ENCODE data around the gene OGFOD2.

DNA sequence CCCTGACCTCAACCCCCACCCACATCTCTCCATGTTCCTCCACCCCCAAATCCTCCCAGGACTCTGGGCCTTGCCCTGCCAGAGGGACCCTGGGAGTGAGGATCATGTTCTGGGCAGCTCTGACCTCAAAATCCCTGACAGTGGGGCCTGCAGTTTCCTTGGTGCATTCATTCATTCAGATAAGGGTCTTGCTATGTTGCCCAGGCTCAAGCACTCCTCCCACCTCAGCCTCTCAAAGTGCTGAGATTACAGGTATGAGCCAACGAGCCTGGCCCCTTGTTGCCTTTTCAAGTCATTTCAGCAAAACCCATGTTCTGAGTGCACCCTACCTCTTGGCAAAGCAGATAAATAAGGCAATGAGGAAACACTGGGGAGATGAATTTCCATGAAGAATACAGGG, 35.1 kb downstream of the OGFOD2 start:
- no peak for TF ChIP-seq TFAM (CRISPR knock-in tag; conservative IDR thresholded peaks at IDR 0.05)
- no peak for TF ChIP-seq POLR2A (conservative IDR thresholded peaks at IDR 0.05)
- TF ChIP-seq SP1 (CRISPR knock-in tag; IDR thresholded peaks at IDR 0.05), result no peak
- no peak for TF ChIP-seq ZNF239 (CRISPR knock-in tag; IDR thresholded peaks at IDR 0.05)
- TF ChIP-seq, protein P1, sequence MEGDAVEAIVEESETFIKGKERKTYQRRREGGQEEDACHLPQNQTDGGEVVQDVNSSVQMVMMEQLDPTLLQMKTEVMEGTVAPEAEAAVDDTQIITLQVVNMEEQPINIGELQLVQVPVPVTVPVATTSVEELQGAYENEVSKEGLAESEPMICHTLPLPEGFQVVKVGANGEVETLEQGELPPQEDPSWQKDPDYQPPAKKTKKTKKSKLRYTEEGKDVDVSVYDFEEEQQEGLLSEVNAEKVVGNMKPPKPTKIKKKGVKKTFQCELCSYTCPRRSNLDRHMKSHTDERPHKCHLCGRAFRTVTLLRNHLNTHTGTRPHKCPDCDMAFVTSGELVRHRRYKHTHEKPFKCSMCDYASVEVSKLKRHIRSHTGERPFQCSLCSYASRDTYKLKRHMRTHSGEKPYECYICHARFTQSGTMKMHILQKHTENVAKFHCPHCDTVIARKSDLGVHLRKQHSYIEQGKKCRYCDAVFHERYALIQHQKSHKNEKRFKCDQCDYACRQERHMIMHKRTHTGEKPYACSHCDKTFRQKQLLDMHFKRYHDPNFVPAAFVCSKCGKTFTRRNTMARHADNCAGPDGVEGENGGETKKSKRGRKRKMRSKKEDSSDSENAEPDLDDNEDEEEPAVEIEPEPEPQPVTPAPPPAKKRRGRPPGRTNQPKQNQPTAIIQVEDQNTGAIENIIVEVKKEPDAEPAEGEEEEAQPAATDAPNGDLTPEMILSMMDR (IDR thresholded peaks at IDR 0.05 in 2 of 3, conservative IDR thresholded peaks at IDR 0.05 in 1 of 3; ENCODE audit: insufficient read depth in 2 of 3, low read depth in 1 of 3, low read length in 3 of 3), result no peak

All from K562 (cell line).